ENCODE data around the gene CERS1.
A peak's percentile ranks its signal among the peaks of the same experiment; 100 is the strongest.

- TF ChIP-seq POLR2A (IDR thresholded peaks at IDR 0.05; ENCODE audit: low read depth, low read length) = peak; percentile 19; the same call in 1 of the 2 replicates
- TF ChIP-seq, protein P1, sequence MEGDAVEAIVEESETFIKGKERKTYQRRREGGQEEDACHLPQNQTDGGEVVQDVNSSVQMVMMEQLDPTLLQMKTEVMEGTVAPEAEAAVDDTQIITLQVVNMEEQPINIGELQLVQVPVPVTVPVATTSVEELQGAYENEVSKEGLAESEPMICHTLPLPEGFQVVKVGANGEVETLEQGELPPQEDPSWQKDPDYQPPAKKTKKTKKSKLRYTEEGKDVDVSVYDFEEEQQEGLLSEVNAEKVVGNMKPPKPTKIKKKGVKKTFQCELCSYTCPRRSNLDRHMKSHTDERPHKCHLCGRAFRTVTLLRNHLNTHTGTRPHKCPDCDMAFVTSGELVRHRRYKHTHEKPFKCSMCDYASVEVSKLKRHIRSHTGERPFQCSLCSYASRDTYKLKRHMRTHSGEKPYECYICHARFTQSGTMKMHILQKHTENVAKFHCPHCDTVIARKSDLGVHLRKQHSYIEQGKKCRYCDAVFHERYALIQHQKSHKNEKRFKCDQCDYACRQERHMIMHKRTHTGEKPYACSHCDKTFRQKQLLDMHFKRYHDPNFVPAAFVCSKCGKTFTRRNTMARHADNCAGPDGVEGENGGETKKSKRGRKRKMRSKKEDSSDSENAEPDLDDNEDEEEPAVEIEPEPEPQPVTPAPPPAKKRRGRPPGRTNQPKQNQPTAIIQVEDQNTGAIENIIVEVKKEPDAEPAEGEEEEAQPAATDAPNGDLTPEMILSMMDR (IDR thresholded peaks at IDR 0.05 in 2 of 3, conservative IDR thresholded peaks at IDR 0.05 in 1 of 3; ENCODE audit: control insufficient read depth in 2 of 3, extremely low read depth in 1 of 3, insufficient read depth in 1 of 3, low read depth in 3 of 3, low read length in 3 of 3) = no peak
- no peak for TF ChIP-seq CHD4 (IDR thresholded peaks at IDR 0.05)
- TF ChIP-seq EP300 (IDR thresholded peaks at IDR 0.05; ENCODE audit: borderline replicate concordance in 1 of 2, control insufficient read depth in 1 of 2, low read depth in 2 of 2, low read length in 2 of 2) = no peak
- TF ChIP-seq FOS (IDR thresholded peaks at IDR 0.05; ENCODE audit: borderline replicate concordance, extremely low read depth, insufficient read length) = no peak
- no peak for TF ChIP-seq GABPA (IDR thresholded peaks at IDR 0.05; ENCODE audit: low read depth)
- TF ChIP-seq ZNF274 (IDR thresholded peaks at IDR 0.05; ENCODE audit: insufficient read depth, insufficient read length) = no peak
- TF ChIP-seq, protein P2, sequence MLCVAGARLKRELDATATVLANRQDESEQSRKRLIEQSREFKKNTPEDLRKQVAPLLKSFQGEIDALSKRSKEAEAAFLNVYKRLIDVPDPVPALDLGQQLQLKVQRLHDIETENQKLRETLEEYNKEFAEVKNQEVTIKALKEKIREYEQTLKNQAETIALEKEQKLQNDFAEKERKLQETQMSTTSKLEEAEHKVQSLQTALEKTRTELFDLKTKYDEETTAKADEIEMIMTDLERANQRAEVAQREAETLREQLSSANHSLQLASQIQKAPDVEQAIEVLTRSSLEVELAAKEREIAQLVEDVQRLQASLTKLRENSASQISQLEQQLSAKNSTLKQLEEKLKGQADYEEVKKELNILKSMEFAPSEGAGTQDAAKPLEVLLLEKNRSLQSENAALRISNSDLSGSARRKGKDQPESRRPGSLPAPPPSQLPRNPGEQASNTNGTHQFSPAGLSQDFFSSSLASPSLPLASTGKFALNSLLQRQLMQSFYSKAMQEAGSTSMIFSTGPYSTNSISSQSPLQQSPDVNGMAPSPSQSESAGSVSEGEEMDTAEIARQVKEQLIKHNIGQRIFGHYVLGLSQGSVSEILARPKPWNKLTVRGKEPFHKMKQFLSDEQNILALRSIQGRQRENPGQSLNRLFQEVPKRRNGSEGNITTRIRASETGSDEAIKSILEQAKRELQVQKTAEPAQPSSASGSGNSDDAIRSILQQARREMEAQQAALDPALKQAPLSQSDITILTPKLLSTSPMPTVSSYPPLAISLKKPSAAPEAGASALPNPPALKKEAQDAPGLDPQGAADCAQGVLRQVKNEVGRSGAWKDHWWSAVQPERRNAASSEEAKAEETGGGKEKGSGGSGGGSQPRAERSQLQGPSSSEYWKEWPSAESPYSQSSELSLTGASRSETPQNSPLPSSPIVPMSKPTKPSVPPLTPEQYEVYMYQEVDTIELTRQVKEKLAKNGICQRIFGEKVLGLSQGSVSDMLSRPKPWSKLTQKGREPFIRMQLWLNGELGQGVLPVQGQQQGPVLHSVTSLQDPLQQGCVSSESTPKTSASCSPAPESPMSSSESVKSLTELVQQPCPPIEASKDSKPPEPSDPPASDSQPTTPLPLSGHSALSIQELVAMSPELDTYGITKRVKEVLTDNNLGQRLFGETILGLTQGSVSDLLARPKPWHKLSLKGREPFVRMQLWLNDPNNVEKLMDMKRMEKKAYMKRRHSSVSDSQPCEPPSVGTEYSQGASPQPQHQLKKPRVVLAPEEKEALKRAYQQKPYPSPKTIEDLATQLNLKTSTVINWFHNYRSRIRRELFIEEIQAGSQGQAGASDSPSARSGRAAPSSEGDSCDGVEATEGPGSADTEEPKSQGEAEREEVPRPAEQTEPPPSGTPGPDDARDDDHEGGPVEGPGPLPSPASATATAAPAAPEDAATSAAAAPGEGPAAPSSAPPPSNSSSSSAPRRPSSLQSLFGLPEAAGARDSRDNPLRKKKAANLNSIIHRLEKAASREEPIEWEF (IDR thresholded peaks at IDR 0.05; ENCODE audit: insufficient replicate concordance, low read depth, low read length) = no peak
- no peak for TF ChIP-seq NR2C2 (IDR thresholded peaks at IDR 0.05; ENCODE audit: borderline replicate concordance, control insufficient read depth, insufficient read length, low read depth)
These were observed 32.7 kb downstream of the CERS1 start for GRCh38 chr19:18862976-18863842.
